ENCODE results near the gene B3GALT4.
A peak's percentile ranks its signal among the peaks of the same experiment; 100 is the strongest.

The B3GALT4 gene, protein sequence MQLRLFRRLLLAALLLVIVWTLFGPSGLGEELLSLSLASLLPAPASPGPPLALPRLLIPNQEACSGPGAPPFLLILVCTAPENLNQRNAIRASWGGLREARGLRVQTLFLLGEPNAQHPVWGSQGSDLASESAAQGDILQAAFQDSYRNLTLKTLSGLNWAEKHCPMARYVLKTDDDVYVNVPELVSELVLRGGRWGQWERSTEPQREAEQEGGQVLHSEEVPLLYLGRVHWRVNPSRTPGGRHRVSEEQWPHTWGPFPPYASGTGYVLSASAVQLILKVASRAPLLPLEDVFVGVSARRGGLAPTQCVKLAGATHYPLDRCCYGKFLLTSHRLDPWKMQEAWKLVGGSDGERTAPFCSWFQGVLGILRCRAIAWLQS

GRCh38 chr6:33276864-33277662 is at the start of gene B3GALT4:
TSS of gene B3GALT4 (plus strand) at chr6:33277123. CDS start at chr6:33277420, 297 bp downstream.
- peak within 1 kb of the TSS; percentile 87 for H3K4me3 ChIP-seq (replicated peaks; ENCODE audit: low read depth, low read length)
- peak; percentile 71 for DNase-seq (ENCODE audit: extremely low read depth, low read depth)
- TF ChIP-seq, protein P1, sequence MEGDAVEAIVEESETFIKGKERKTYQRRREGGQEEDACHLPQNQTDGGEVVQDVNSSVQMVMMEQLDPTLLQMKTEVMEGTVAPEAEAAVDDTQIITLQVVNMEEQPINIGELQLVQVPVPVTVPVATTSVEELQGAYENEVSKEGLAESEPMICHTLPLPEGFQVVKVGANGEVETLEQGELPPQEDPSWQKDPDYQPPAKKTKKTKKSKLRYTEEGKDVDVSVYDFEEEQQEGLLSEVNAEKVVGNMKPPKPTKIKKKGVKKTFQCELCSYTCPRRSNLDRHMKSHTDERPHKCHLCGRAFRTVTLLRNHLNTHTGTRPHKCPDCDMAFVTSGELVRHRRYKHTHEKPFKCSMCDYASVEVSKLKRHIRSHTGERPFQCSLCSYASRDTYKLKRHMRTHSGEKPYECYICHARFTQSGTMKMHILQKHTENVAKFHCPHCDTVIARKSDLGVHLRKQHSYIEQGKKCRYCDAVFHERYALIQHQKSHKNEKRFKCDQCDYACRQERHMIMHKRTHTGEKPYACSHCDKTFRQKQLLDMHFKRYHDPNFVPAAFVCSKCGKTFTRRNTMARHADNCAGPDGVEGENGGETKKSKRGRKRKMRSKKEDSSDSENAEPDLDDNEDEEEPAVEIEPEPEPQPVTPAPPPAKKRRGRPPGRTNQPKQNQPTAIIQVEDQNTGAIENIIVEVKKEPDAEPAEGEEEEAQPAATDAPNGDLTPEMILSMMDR (IDR thresholded peaks at IDR 0.05; ENCODE audit: low read depth, low read length, missing control alignments), result peak; percentile 42

GRCh38 chr6:33235221-33235634 is 41.7 kb upstream of the B3GALT4 start:
- TF ChIP-seq, protein P1 (IDR thresholded peaks at IDR 0.05; ENCODE audit: low read depth, low read length, missing control alignments), result no peak
- no peak for DNase-seq (ENCODE audit: extremely low read depth, low read depth)
- H3K4me3 ChIP-seq (replicated peaks; ENCODE audit: low read depth, low read length), result no peak overlapping the region

- no peak overlapping the region for H3K4me3 ChIP-seq (replicated peaks; ENCODE audit: low read depth, low read length)
- TF ChIP-seq, protein P1 (IDR thresholded peaks at IDR 0.05; ENCODE audit: low read depth, low read length, missing control alignments), result no peak
- no peak for DNase-seq (ENCODE audit: extremely low read depth, low read depth)
Observed at GRCh38 chr6:33236328-33236727, 40.6 kb upstream of the B3GALT4 start.

- DNase-seq (ENCODE audit: extremely low read depth, low read depth), result no peak
- H3K4me3 ChIP-seq (replicated peaks; ENCODE audit: low read depth, low read length), result no peak overlapping the region
- TF ChIP-seq, protein P1 (IDR thresholded peaks at IDR 0.05; ENCODE audit: low read depth, low read length, missing control alignments), result no peak
Observed at GRCh38 chr6:33236852-33237251, 40.1 kb upstream of the B3GALT4 start.

DNA sequence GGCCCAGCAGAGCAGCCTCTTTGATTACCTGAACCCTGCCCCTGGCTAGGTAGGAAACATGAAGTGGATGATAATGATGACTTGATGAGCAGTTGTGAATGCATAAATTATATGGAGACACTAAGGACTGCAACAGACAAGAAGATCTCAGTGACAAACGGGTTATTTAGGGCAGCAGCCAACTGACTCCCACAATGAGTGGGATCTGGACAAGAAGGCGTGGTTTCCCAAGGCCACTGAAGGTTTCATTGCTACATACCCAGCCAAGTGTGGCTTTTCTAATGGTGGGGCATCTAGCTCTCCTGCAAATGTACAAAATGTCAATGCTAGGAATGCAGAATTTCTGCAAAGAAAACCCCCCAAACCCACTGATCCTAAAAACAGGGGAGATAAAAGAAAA is 39.2 kb upstream of the B3GALT4 start:
- TF ChIP-seq, protein P1 (IDR thresholded peaks at IDR 0.05; ENCODE audit: low read depth, low read length, missing control alignments), result no peak
- DNase-seq (ENCODE audit: extremely low read depth, low read depth), result no peak

DNA sequence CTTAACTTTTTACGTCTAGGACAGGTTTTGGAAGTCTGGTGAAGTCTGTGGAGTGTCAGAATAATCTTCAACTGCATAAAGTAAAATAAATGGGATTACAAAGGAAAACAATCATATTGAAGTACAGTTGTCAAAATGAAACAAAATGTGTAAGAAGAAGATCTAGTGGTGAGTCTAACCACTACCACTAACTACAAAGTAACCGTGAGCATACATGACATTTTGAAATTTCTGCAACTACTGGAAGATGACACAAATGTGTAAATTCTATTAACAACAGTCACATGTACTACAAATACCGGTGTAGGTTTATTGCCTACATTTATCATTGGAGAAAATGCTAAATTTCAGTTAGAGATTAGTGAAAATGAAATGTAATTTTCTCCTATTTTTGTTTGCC is 35.0 kb upstream of the B3GALT4 start:
- H3K4me3 ChIP-seq (replicated peaks; ENCODE audit: low read depth, low read length), result no peak overlapping the region
- TF ChIP-seq, protein P1 (IDR thresholded peaks at IDR 0.05; ENCODE audit: low read depth, low read length, missing control alignments), result no peak
- no peak for DNase-seq (ENCODE audit: extremely low read depth, low read depth)

More for the DNA sequence above, 39.2 kb upstream of the B3GALT4 start:
- H3K4me3 ChIP-seq (replicated peaks; ENCODE audit: low read depth, low read length), result no peak overlapping the region

Measured in HFF-Myc (cell line).